NAMALWA (cell line): ENCODE measurements around the gene C11orf16.
"Not testable (repeated sequence)": the region's sequence is repeated elsewhere in the genome, so short reads cannot be mapped to it uniquely, and the experiment has no call there.

Source experiments
- DNase-seq: peaks from one replicate; pipeline ENCODE4 v3.0.0-alpha.2; 2015; ENCODE audit warnings: low spot score

C11orf16 gene

DNA sequence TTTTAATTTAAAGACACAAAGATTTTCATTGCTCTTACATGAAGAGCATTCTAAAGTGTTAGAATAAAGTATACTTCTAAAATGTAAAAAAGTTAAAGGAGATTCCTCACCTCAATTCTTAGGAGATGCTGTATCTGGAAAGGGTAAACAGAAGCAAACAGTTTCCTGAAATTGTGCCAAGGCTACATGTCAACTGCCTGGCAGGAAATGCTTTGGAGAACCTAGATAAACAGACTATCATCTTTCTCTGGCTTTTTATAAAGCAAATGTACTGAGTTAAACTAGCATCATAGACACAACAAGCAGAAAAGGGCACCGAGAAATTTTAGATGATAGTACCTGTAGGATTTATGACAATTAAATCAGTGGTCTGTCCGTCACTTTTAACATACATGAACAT lies 46.4 kb downstream of the C11orf16 start:
- no peak for DNase-seq

GRCh38 chr11:8881585-8881984 lies 51.2 kb downstream of the C11orf16 start:
- DNase-seq, result not testable (repeated sequence)

GRCh38 chr11:8878771-8879170 lies 54.0 kb downstream of the C11orf16 start:
- no peak for DNase-seq

DNA sequence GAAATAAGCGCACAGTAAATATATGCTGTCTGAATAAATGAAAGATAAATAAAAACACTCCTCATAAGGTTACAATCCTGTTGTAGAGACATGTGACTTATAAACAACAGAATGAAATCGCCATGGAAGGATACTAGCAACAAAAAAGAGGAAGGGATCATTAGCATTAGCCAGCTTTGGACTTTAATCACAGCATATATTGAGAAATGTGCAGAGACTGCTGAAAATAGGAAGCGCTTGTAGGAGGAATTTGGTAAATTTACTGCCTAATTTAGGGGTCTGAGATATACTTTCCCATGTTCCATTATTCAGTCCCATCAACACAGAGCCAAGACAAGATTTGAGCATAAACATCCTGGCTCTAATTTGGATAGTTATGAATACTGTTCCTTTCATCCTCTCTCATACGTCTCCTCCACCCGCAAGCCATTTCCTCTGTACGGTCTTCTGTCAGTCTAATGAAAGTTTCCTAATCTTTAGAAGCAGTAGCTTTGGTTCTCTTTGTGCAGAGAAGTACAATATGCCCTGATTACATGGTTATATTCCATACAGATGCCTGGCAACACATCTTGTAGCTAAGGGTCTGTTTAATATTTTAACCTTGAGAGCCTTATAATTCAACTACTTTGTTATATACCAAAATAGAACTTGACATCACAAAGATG lies 58.9 kb downstream of the C11orf16 start:
- peak; percentile 3 for DNase-seq

DNA sequence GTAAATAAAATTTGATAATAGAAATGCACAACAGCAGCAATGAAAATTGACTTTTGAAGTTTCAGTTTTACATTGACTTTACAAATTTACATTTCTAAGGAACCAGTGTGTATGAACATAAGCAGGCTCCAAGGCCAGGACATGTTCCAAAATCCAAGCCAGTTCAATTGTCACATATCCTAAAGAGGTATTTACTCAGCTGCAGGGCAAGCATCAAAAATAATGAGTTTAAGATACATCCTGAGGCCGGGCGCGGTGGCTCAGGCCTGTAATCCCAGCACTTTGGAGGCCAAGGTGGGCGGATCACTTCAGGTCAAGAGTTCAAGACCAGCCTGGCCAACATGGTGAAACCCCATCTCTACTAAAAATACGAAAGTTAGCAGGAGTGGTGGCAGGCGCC lies 60.8 kb downstream of the C11orf16 start:
- DNase-seq, result no peak

GRCh38 chr11:8871171-8871775 lies 61.5 kb downstream of the C11orf16 start:
- no peak for DNase-seq

DNA sequence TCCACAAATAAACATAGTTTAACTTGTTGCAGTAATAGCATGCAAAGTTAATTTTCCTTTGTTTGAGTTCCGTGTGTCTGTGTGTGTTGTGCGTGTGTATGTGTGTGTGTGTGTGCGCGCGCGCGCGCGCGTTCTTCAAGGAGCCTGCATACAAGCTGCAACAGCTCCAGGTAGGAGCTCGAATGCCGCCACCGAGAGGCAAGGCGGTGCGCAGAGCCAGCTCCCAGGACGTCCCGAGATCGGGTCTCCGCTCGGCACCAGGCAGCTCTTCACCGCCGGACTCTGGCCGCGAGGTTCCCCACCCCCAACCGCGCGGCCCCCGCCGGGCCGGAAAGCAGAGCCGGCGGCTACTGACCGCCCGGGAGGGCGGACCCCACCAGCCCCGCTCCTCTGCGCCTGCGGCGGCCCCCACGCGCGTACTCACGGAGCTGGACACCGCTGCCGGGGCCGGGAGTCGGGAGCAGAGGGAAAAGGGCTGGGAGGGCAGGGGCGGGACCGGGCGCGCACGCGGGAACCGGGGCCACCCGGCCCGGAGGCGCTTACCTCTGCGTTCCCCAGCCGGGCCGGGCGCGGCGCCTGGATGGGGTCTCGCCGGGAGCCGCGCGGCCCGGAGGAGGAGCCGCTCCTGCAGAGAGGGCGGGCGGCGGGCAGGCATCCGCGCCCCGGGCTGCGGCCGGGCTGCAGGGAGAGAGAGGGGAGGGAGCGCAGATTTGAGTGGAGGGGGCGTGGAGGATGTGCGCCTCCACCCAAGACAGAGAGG lies 62.2 kb downstream of the C11orf16 start:
- no peak for DNase-seq
